Activated gamma-delta T cell treated with Interleukin-2 at 50 U/mL for 16 hours (primary cell): ENCODE measurements around the gene SPINK8.

Experiments
- DNase-seq: peaks from one replicate; pipeline ENCODE4 v3.0.0-alpha.2; 2020

The SPINK8 gene

DNA sequence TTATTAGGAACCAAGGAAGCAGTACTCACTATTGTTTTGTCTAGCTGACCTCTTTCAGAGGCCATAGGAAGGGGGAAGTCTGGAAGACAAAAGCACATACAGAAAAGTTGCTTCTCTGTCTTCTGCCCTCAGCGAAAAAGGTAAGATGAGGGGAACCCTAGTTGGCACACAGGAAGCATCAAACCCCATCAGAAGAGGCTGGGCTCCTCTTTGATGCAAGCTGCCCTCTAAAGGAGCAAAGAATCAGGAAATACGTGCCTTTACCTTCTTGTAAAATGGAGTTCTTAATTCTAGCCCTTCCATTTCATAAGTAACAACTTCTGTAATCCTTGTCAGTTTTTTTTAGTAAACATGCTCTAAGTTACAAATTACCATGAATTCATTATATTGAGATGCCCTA, 12.5 kb downstream of the SPINK8 start:
- DNase-seq = no peak

- no peak for DNase-seq
Observed at GRCh38 chr3:48318713-48319468, 14.6 kb downstream of the SPINK8 start.

DNA sequence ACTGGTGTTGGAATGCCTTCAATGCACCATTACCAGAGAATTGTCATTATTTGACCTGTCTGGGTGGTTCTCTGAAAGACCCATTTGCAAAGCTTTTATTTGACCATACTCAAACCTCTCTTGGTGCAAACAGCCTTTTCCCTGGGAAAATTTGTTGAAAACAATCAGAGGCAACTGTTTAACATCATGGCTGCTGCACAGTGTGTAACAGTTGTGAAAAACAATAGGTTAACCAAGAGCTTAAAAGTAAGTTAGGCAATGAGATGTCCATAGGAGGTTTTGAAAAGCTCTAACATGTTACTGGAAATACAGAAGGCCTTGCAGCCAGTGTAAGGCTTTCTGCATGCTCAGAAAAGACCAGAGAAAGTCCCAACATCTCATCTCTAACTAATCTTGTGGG, 18.9 kb downstream of the SPINK8 start:
- no peak for DNase-seq

DNA sequence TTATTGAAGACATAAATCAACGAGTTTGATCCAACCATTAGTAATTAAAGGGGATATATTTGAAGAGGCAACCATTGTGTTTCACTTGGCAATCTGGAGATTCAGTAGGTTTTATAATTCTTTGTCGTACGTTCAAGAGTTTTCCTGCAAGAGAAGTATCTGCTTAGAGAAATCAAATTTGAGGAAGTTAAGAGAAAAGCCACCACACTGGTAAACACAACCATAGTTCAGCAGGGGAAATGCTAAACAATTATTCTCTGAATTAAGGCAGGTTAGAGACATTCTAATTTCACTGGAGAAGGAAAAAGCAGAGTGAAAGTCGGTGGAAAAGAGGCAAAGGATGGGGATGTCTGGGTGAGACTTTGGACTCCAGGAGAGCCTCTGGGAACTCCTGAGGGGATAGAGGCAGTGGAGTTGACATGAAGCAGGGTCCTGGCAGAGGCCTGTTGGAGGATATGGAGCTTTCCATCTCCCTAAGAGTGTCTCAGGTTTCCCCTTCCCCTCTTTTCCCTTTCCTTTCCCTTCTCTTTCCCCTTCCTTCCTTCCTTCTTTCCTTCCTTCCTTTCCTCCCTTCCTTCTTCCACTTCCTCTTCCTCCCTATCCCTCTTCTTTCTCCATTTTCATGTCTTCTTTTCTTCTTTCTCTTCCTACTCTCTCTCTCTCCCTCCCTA, 26.5 kb downstream of the SPINK8 start:
- no peak for DNase-seq

GRCh38 chr3:48306290-48306689, 27.2 kb downstream of the SPINK8 start:
- no peak for DNase-seq

DNA sequence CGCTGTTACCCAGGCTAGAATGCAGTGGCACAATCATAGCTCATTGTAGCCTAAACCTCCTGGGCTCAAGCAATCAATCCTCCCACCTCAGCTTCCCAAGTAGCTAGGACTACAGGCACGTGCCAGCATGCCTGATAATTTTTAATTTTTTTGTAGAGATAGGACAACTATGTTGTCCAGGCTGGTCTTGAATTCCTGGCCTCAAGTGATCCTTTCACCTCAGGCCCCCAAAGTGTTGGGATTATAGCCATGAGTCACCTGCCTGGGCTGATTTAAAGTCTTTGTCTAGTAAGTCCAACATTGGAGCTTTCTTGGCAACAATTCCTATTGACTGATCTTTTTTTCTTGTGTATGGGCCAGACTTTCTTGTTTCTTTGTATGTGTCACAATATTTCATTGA, 28.1 kb downstream of the SPINK8 start:
- no peak for DNase-seq

DNA sequence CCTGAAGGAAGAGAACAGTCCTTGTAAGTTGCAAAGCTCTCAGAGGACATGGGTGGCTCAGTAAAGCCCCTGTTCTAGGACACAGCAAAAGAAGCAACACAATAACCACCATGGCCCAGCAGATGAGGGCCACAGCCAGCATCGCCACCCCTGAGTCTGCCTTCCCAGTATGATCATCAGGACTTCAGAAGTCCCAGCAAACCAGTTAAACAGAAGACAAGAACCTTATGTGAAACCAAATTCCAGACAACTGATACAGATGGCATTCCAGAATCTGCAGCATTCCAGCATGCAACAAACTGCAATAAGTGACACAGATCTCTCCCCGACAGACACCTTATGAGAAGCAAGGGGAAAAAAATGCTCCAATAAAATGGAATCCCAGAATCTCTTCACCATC, 30.4 kb downstream of the SPINK8 start:
- DNase-seq = no peak

DNA sequence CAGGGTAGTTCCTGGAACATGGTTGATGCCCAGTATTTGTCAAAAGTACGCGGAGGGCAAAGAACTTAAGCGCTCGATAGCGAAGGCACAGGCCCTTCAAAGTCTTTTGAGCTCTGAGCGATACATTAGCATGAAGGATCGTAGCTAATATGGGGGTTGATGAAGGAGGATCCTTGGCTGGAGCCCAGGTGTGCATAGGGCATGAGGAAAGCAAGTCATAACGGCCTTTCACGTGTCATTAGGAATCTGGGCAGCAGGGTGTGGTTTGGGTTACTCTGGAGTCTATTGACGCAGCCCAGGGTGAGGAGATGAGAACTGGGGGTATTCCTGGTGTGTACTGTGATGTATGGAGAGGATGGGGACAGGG, 31.7 kb downstream of the SPINK8 start:
- peak; percentile 4 for DNase-seq

DNA sequence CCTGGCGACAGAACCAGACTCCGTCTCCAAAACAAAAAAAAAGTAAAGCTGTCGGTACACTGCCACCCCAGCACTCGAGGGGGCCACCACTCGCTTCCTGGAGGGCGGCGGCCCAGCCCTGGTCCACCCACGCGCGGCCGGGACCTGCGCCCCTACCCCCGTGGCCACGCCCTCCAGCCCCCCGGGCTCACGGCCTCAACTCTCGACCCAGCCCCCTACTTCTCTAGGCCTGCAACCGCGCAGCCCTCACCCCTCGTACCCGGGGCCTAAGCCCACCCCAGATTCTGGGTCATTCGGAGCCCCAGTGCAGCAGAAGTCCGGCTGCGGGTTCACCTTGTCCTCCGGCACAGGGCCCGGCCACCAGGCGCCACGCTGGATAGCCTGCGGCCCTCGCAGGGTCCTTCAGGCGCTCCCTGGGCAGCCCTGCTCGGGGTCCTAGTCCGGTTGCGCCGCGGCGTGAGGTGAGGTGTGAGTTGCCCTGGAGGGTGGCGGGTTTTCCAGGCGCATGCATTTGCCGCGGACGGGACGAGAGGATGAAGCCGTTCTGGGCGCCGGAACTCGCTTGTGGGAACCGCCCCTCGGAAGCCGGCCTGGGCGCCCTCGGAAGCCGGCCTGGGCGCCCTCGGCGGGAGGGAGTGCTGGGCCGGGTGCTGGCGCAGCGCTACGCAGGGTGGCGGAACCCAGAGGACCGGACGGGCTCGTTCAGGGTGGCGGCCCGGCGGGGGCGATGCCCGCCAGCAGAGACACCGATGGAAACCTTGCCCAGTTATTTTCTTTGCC, 32.3 kb downstream of the SPINK8 start, which contains the start of gene NME6:
TSS of gene NME6 (minus strand) at position 348 of the 780 bp plus-strand sequence.
- DNase-seq = peak; percentile 89

- DNase-seq = peak; percentile 29
Observed at GRCh38 chr3:48299746-48300712, 33.4 kb downstream of the SPINK8 start.

DNA sequence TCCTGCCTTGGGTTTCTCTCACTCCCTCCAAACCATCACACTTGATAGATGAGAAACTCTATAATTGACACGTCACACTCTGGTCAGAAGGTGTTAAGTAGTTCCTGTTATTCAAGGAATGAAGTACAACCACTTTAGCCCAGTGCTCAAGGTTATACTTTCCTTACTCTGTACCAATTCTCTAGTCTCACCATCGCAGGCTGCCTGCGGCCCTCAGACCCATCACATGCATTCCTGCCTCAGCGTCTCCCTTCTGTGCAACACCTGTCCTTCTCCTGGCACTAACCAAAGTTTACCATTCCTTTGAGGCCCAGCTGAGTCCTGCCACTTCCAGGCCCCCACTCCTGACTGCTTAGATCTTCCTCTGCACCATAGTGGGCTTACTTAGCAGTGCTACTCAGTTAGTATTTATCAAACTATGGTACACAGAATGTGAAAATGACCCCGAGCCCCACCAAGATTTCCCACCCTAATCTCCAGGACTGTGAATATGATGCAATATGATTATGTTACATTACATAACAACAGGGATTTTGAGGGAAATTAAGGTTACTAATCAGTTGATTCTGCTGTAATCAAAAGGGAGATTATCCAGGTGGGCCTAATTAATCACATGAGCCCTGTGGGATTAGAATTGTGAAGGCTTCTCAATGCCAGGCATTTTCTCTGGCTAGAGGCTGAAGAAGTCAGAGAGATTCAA, 36.2 kb downstream of the SPINK8 start:
- no peak for DNase-seq

GRCh38 chr3:48296699-48297098, 36.8 kb downstream of the SPINK8 start:
- DNase-seq = no peak

DNA sequence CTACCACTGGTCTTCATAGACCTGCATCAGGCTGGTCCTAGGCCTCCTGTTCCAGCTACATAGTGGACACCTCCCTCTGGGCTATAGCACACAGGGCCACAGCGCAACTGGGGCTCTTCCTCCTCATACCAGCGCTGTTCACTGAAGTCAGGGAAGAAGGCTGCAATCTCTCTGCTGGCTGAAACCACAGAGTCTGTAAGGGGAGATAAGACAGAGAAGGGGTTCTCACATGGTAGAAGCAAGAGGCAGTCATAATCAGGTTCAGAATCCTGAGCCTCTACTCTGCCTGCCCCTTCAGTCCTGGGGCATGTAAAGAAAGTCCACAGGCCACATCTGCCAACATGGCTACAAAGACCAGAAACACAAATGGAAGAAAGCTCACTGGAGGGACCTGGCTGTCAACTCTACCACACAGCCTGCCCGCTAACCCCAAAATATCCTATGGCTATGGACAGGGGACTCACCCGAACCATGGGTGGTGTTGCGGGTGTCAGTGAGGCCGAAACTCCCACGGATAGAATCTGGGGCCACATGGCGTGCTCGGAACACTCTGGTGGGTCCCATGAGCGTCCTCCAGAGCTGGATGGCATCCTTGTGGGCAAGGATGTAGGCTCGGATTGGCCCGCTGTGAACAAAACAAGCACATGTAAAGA, 38.7 kb downstream of the SPINK8 start:
- no peak for DNase-seq

GRCh38 chr3:48289659-48290058, 43.8 kb downstream of the SPINK8 start:
- no peak for DNase-seq

GRCh38 chr3:48287034-48287433, 46.4 kb downstream of the SPINK8 start:
- no peak for DNase-seq

DNA sequence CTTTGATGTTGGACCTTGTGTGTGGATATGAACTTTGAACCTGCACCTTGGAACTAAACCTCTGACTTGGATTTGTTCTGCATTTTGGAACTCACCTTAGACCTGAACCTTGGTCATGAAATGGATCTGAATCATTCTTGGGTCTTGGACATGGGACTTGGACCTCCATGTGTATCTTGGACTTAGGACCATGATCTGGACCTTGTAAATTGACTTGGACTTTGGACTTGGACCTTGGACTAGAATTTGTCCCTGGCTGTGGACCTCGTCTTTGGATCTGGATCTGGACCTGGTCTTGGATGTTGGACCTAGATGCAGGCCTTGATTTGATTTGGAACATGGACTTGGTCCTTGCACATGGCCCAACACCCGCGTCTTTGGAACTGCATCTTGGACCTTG, 47.2 kb downstream of the SPINK8 start:
- no peak for DNase-seq

- DNase-seq = no peak
Observed at GRCh38 chr3:48285675-48286074, 47.8 kb downstream of the SPINK8 start.

DNA sequence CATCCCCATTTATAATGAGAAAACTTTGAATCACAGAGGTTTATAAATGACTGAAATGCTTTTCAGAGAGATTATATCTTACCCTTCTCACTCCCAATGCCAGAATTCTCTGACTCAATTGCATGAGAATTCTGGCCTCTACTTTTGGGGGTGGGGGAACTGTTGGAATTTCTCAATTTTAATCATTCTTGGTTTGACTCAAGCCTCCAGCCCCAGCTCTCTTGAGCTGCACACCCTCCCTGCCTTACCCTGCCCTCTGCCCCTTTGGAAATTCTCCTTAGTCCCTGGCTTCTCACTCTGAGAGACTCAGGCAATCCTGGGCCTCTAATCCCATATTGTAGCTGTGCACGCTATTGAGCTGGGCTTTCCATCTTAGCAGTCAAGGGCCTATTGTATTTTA, 48.3 kb downstream of the SPINK8 start:
- no peak for DNase-seq

GRCh38 chr3:48280881-48281280, 52.6 kb downstream of the SPINK8 start:
- DNase-seq = no peak

DNA sequence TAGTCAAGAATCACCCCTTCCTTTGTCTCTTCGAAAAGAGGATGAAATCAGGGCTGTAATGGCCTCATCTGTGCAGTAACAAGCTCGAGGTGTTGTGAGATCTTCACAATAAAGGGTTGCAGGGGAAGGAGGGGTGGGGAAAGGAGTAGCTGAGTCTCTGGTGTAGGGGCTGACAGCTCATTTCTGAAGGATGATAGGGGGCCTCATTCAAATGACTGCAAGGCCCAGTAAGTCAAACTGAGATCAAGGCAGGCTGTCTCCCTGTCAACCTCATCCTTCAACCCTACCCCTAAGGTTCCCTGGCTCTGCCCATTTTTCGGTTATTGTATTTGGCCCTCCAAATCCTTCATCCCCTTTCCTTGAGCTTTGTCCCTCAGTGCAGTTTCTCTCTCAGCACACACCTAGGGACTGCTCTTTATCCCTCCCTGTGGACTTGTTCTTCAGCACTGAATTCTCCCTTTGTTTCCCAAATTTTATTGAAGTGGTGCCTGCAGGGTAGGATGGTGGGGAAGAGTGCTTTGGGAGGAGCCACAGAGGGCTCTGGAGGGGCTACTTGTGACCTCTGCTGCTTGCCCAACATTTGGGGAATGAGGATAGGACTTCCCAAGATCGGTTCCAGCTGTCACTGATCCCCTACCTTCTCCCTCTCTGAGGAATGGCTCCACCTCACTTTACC, 54.4 kb downstream of the SPINK8 start:
- DNase-seq = no peak
